OCI-LY7 (cell line): ENCODE measurements around the gene RIMS1. TPM values are rescaled to one million over a fixed set of nuclear protein-coding genes. Genes with fewer than 3 reads are reported as not detected.

Experiments used
- BruUV-seq: library from RNA; stranded (reverse); fragments of 400-500 nt; replicated peaks from 2 replicates; lab custom pipeline; 2021; lab: Mats Ljungman, UMichigan
- CTCF ChIA-PET: fragments of 300-600 bp; sonication (Branson Sonifier 250); formaldehyde crosslinking; loops from one replicate; lab custom pipeline; 2022; ENCODE audit warnings: antibody characterized with exemption; ENCODE audit not compliant: unreplicated experiment; lab: Charles Lee
- POLR2A ChIA-PET: fragments of 300-600 bp; sonication (Branson Sonifier 250); formaldehyde crosslinking; loops from one replicate; lab custom pipeline; 2022; ENCODE audit warnings: antibody characterized with exemption; lab: Charles Lee
- DNase-seq: peaks from one replicate; pipeline ENCODE4 v3.0.0-alpha.2; 2015; ENCODE audit warnings: low spot score
- H2AFZ ChIP-seq: fragments of 200-600 bp; sonication (generic), shearing (Covaris generic); 2 replicates; pipeline ENCODE4 v1.6.1; 2014; ENCODE audit warnings: mild to moderate bottlenecking, antibody characterized with exemption, low read length, moderate library complexity
- H3K27ac ChIP-seq: fragments of 200-600 bp; sonication (generic); 2 replicates; pipeline ENCODE4 v1.5.1; 2014; ENCODE audit warnings: mixed run types, low read depth, mild to moderate bottlenecking, moderate library complexity, low read length, inconsistent platforms; ENCODE audit not compliant: poor library complexity, severe bottlenecking
- H3K36me3 ChIP-seq: fragments of 200-600 bp; sonication (generic); 2 replicates; pipeline ENCODE4 v1.6.1; 2014; ENCODE audit warnings: mild to moderate bottlenecking, antibody characterized with exemption, low read length, moderate library complexity, mixed read lengths; ENCODE audit not compliant: insufficient read depth
- H3K4me1 ChIP-seq: fragments of 200-600 bp; sonication (generic); 2 replicates; pipeline ENCODE4 v1.5.1; 2014; ENCODE audit warnings: mild to moderate bottlenecking, low read length; ENCODE audit not compliant: insufficient read depth, poor library complexity, severe bottlenecking
- H3K4me2 ChIP-seq: fragments of 200-600 bp; sonication (generic); 2 replicates; pipeline ENCODE4 v1.6.1; 2014; ENCODE audit warnings: mild to moderate bottlenecking, low read length
- H3K4me3 ChIP-seq: fragments of 200-600 bp; sonication (generic); 2 replicates; pipeline ENCODE4 v1.5.1; 2014; ENCODE audit warnings: mild to moderate bottlenecking, low read depth, low read length; ENCODE audit not compliant: poor library complexity, severe bottlenecking
- H3K79me2 ChIP-seq: fragments of 200-600 bp; sonication (generic); 2 replicates; pipeline ENCODE4 v1.6.1; 2016; ENCODE audit warnings: low read depth, mild to moderate bottlenecking, low read length, moderate library complexity, mixed read lengths; ENCODE audit not compliant: insufficient read depth
- H3K9me2 ChIP-seq: fragments of 200-600 bp; sonication (generic); 2 replicates; pipeline ENCODE4 v1.6.1; 2016; ENCODE audit warnings: mild to moderate bottlenecking, low read length, mixed read lengths; ENCODE audit not compliant: insufficient read depth
- H3K9me3 ChIP-seq: fragments of 200-600 bp; sonication (generic); 2 replicates; pipeline ENCODE4 v1.6.1; 2014; ENCODE audit warnings: mild to moderate bottlenecking, mixed run types, low read length, mixed read lengths
- H4K20me1 ChIP-seq: fragments of 200-600 bp; sonication (generic); 2 replicates; pipeline ENCODE4 v1.6.1; 2014; ENCODE audit warnings: mild to moderate bottlenecking, antibody characterized with exemption, low read length, moderate library complexity, mixed read lengths; ENCODE audit not compliant: insufficient read depth
- EZH2phosphoT487 ChIP-seq: fragments of 200-600 bp; sonication (generic); IDR thresholded peaks from 2 replicates; pipeline ENCODE4 v1.6.1; 2018; ENCODE audit warnings: low read depth, borderline replicate concordance, mild to moderate bottlenecking, mixed run types, antibody characterized with exemption, low read length, moderate library complexity, mixed read lengths
- intact Hi-C: fragments of 100-400 bp; cut with micrococcal nuclease; formaldehyde crosslinking; loops from one replicate; pipeline ENCODE4 v1.10.0; 2022; ENCODE audit not compliant: unreplicated experiment
- total RNA-seq, 2 experiments: library from RNA; depleted of rRNA in 1 of 2; stranded (reverse); fragments of >200 nt in 1 of 2; shearing (Covaris generic) in 1 of 2; gene quantifications; 2 replicates each; pipeline ENCODE4 v1.2.3, GENCODE V29; 2014 to 2022
- TF ChIP-seq, protein P1 (sequence below): fragments of 200-600 bp; sonication (generic); conservative IDR thresholded peaks from 2 replicates; pipeline ENCODE4 v1.5.1; 2014; ENCODE audit warnings: mild to moderate bottlenecking, antibody characterized with exemption, low read length, moderate library complexity, mixed read lengths

The RIMS1 gene
- total RNA-seq, 2 experiments from 2014 or later = not detected

DNA sequence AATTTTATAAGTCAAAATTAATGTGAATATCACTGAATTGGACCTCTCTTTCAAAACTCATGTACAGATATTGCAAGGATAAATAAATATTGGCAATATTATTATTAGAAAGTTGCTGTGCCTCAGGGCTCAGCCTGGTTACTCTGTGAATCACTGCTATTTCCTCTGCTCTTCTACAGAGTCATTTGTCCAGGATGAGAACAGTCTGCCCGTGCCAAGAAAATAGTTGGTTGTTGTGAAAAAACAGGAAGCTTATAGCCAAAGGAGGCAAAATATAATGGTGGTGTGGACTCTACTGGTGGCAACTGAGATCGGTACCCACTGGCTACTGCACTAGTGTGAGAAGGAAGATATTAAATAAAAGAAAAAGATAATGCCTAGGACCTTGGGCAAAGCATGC, 93.6 kb downstream of the RIMS1 start:
- H3K79me2 ChIP-seq = no peaks in the 10 kb centered on the region
- no peak overlapping the region for H2AFZ ChIP-seq
- no peaks in the 10 kb centered on the region for H4K20me1 ChIP-seq
- H3K9me2 ChIP-seq = no peaks in the 10 kb centered on the region
- H3K36me3 ChIP-seq = no peaks in the 10 kb centered on the region
- H3K4me1 ChIP-seq = no peaks in the 10 kb centered on the region
- CTCF ChIA-PET = no interaction called here
- BruUV-seq = no TSS peak
- no peak overlapping the region for H3K27ac ChIP-seq
- TF ChIP-seq, protein P1, sequence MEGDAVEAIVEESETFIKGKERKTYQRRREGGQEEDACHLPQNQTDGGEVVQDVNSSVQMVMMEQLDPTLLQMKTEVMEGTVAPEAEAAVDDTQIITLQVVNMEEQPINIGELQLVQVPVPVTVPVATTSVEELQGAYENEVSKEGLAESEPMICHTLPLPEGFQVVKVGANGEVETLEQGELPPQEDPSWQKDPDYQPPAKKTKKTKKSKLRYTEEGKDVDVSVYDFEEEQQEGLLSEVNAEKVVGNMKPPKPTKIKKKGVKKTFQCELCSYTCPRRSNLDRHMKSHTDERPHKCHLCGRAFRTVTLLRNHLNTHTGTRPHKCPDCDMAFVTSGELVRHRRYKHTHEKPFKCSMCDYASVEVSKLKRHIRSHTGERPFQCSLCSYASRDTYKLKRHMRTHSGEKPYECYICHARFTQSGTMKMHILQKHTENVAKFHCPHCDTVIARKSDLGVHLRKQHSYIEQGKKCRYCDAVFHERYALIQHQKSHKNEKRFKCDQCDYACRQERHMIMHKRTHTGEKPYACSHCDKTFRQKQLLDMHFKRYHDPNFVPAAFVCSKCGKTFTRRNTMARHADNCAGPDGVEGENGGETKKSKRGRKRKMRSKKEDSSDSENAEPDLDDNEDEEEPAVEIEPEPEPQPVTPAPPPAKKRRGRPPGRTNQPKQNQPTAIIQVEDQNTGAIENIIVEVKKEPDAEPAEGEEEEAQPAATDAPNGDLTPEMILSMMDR = no peak
- no peak for TF ChIP-seq EZH2phosphoT487
- H3K4me2 ChIP-seq = no peak overlapping the region
- no peak for DNase-seq
- intact Hi-C loops = no loop called here
- H3K4me3 ChIP-seq = no peak overlapping the region
- POLR2A ChIA-PET = no interaction called here
- no peaks in the 10 kb centered on the region for H3K9me3 ChIP-seq

DNA sequence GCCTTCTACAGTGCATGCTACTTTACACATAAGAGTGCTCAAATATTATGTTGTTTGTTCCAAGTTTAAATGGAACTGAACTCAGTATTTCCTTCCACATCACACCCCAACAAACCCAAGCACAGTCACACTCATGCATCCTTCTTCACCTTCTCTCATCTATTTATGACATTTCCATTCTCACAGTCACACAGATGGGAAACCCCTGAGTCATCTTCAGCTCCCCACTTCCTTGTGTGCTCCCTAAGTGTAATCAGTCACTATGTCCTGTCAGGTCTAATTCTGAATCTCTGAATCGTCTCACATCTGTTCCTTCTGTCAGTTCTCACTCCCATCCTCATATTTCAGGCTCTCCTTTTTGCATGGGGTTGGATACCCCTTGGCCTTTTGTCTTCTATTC, 96.0 kb downstream of the RIMS1 start:
- intact Hi-C loops = no loop called here
- no peaks in the 10 kb centered on the region for H3K9me2 ChIP-seq
- no peak overlapping the region for H3K4me2 ChIP-seq

DNA sequence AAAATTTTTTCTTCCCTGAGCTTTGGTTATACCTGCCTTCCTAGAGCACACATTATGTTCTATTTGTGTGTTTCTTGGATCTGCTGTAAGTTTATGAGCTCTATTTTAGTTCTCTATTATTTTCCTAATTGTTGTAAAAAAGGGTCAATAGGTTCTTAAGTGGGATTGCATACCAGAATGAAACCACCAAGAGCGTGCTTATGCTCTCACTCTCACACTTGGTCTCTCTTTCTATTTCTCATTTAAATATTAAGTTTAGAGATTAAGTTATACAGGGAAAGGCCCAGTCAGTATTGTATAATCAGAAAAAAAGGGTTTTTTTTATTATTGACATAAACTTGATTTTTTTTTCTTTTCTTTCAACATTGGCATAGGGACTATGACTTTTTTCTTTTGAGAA, 96.8 kb downstream of the RIMS1 start:
- Histone ChIP-seq H3K4me2 (no peak overlapping the region), H3K27ac (no peak overlapping the region), H3K4me1 (no peaks in the 10 kb centered on the region), H4K20me1 (no peaks in the 10 kb centered on the region), H3K79me2 (no peaks in the 10 kb centered on the region), H3K9me3 (no peaks in the 10 kb centered on the region), H2AFZ (no peak overlapping the region), H3K36me3 (no peaks in the 10 kb centered on the region), H3K4me3 (no peak overlapping the region), H3K9me2 (no peaks in the 10 kb centered on the region)
- POLR2A ChIA-PET = interaction anchor here (0.6 kb wide), 1 partner anchor 268 kb away, joined by 3 read pairs; no protein-coding TSS in a partner anchor
- intact Hi-C loops = no loop called here
- no peak for DNase-seq
- CTCF ChIA-PET = no interaction called here
- no TSS peak for BruUV-seq
- TF ChIP-seq, protein P1 = no peak
- TF ChIP-seq EZH2phosphoT487 = no peak

More for the DNA sequence above, 96.0 kb downstream of the RIMS1 start:
- no TSS peak for BruUV-seq
- Histone ChIP-seq H3K9me3 (no peaks in the 10 kb centered on the region), H3K36me3 (no peaks in the 10 kb centered on the region), H3K4me3 (no peak overlapping the region), H3K4me1 (no peaks in the 10 kb centered on the region), H3K79me2 (no peaks in the 10 kb centered on the region), H3K27ac (no peak overlapping the region), H4K20me1 (no peaks in the 10 kb centered on the region), H2AFZ (no peak overlapping the region)
- no peak for TF ChIP-seq EZH2phosphoT487
- TF ChIP-seq, protein P1 = no peak
- POLR2A ChIA-PET = no interaction called here
- CTCF ChIA-PET = no interaction called here
- DNase-seq = no peak
